GM12891 (cell line): ENCODE data around the gene RPA4.

ENCODE experiments used
- POLR2A ChIP-seq: IDR thresholded peaks from 2 replicates; pipeline ENCODE4 v1.6.1; 2011; ENCODE audit warnings: low read depth, low read length, control low read depth
- POLR2AphosphoS5 ChIP-seq: IDR thresholded peaks from 2 replicates; pipeline ENCODE4 v1.6.1; 2011; ENCODE audit warnings: low read depth, low read length, control low read depth
- SPI1 ChIP-seq: IDR thresholded peaks from 2 replicates; pipeline ENCODE4 v1.6.1; 2011; ENCODE audit warnings: low read depth, low read length, control low read depth
- TAF1 ChIP-seq: IDR thresholded peaks from 2 replicates; pipeline ENCODE4 v1.6.1; 2011; ENCODE audit warnings: low read depth, low read length, control low read depth

DNA sequence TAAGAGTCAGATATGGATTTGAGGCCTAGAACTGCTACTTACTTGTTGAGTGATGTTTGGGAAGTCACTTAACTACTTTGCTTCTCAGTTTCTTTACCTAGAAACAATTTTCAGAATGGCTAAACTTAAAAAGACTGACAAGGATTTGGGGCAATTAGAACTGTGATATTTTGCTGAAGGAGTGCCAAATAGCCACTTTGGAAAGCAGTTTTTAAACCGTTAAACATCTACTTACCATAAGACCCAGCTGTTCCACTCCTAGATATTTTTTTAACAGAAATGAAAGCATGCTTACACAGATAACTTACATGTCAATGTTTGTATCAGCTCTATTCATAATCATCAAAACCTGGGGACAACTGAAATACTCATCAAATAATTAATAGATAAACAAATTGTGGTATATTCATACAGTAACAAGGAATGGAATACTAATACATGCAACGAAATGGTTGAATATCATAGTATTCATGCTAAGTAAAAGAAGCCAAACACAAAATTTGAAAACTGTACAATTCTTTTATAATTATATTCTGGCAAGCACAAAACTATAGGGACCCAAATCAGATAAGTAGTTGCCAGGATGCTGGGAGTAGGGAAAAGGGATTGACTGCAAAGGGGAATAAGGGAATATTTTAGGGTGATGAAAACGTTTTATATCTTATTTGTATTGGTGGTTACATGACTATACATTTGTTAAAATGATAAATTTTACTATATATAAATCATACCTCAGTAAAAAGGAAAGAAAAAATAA, 24.0 kb downstream of the RPA4 start:
- TF ChIP-seq TAF1 (no peak), POLR2A (no peak), POLR2AphosphoS5 (no peak), SPI1 (no peak)
